T-cell (primary cell): Measurements from ENCODE around the gene B2M. TPM values are rescaled to one million over a fixed set of nuclear protein-coding genes. Genes with fewer than 3 reads are reported as not detected.
A peak's percentile ranks its signal among the peaks of the same experiment; 100 is the strongest.

ENCODE experiments used
- ATAC-seq, 4 experiments: fragments of 200-7000 bp in 3 of 4; fragments of 150-1000 bp in 1 of 4; cut with Tn5 transposase; replicated peaks in 1 of 4; 1 replicate in 3 of 4; 2 replicates in 1 of 4; pipeline ENCODE4 v1.10.0; 2021; ENCODE audit warnings: moderate library complexity in 3 of 4, mild to moderate bottlenecking in 2 of 4, moderate number of reproducible peaks in 1 of 4
- CTCF ChIA-PET, 2 donors: fragments of 300-600 bp; sonication (Branson Sonifier 250); formaldehyde crosslinking; loops; one replicate each; lab custom pipeline; 2022; ENCODE audit warnings: antibody characterized with exemption in 2 of 2; lab: Charles Lee
- POLR2A ChIA-PET, 2 donors: fragments of 300-600 bp; sonication (Branson Sonifier 250); formaldehyde crosslinking; loops; one replicate each; lab custom pipeline; 2022; ENCODE audit warnings: antibody characterized with exemption in 2 of 2; lab: Charles Lee
- DNase-seq, 35 experiments: peaks; one replicate each; pipeline versions ENCODE4 v3.0.0 to v3.0.0-alpha.2; 2013 to 2023
- H3K27ac ChIP-seq: one replicate; pipeline ENCODE4 v1.5.1; 2013; ENCODE audit warnings: low read length
- H3K27me3 ChIP-seq, 2 experiments: replicated peaks in 1 of 2; 1 replicate in 1 of 2; 2 replicates in 1 of 2; pipeline versions ENCODE4 v1.6.1 to v1.7.0; 2013; ENCODE audit warnings: low read length in 1 of 2, mixed read lengths in 1 of 2; ENCODE audit not compliant: control insufficient read depth in 2 of 2, insufficient read depth in 2 of 2; ENCODE audit errors: extremely low read depth in 1 of 2
- H3K36me3 ChIP-seq, 2 donors: 1 replicate in 1 of 2; 2 replicates in 1 of 2; pipeline versions ENCODE4 v1.6.1 to v1.7.0; 2013; ENCODE audit warnings: low read length in 1 of 2; ENCODE audit not compliant: control insufficient read depth in 2 of 2, insufficient read depth in 1 of 2; ENCODE audit errors: extremely low read depth in 1 of 2
- H3K4me1 ChIP-seq, 2 experiments: 1 replicate in 1 of 2; 2 replicates in 1 of 2; pipeline versions ENCODE4 v1.6.1 to v1.7.0; 2013; ENCODE audit warnings: low read length in 2 of 2, mixed read lengths in 1 of 2; ENCODE audit not compliant: insufficient read depth in 2 of 2, control insufficient read depth in 1 of 2; ENCODE audit errors: extremely low read depth in 1 of 2
- H3K4me3 ChIP-seq, 2 donors: 1 replicate in 1 of 2; 2 replicates in 1 of 2; pipeline versions ENCODE4 v1.5.1 to v1.7.0; 2013; ENCODE audit warnings: mild to moderate bottlenecking in 2 of 2, low read length in 1 of 2, moderate library complexity in 1 of 2; ENCODE audit not compliant: control insufficient read depth in 1 of 2; ENCODE audit errors: extremely low read depth in 1 of 2
- H3K9me3 ChIP-seq: 2 replicates; pipeline ENCODE4 v1.7.0; 2013
- H3K27ac Mint-ChIP-seq, 2 donors: one replicate each; pipeline ENCODE4 v1.8.0; 2020 to 2021; ENCODE audit warnings: mild to moderate bottlenecking in 2 of 2, mixed read lengths in 2 of 2
- H3K27me3 Mint-ChIP-seq, 2 donors: one replicate each; pipeline ENCODE4 v1.8.0; 2021 to 2022; ENCODE audit warnings: mixed read lengths in 2 of 2
- H3K36me3 Mint-ChIP-seq: one replicate; pipeline ENCODE4 v1.8.0; 2021; ENCODE audit warnings: mixed read lengths
- H3K4me1 Mint-ChIP-seq, 3 donors: one replicate each; pipeline ENCODE4 v1.8.0; 2020 to 2022; ENCODE audit warnings: mixed read lengths in 3 of 3, mild to moderate bottlenecking in 1 of 3
- H3K4me3 Mint-ChIP-seq, 3 donors: one replicate each; pipeline ENCODE4 v1.8.0; 2020 to 2022; ENCODE audit warnings: mild to moderate bottlenecking in 3 of 3, mixed read lengths in 3 of 3, moderate library complexity in 3 of 3
- H3K9me3 Mint-ChIP-seq, 3 donors: one replicate each; pipeline ENCODE4 v1.8.0; 2020 to 2022; ENCODE audit warnings: mixed read lengths in 3 of 3
- WGBS: methylation state at CpG from one replicate; pipeline ENCODE4 v1.1.5; 2013; ENCODE audit warnings: missing lambda C conversion rate; ENCODE audit not compliant: insufficient coverage; 5-methylcytosine and 5-hydroxymethylcytosine counted together
- total RNA-seq, 35 experiments: library from RNA in 6 of 35; stranded (reverse) in 6 of 35; fragments of 120-200 nt in 1 of 35; gene quantifications; one replicate each; pipeline versions ENCODE4 v1.2.1 to v1.2.4 and lab custom pipeline; 2013 to 2026

B2M gene
- 1,000 to 10,000 TPM; 5,457 to 6,662 (median 6,121) TPM for total RNA-seq
- total RNA-seq (2013) = 15,940 TPM
- total RNA-seq (lab: John Stamatoyannopoulos, UW) = 3,672 to 6,344 (median 4,605) reads per million in 29 experiments

- H3K27ac ChIP-seq = peak within 1 kb of the TSS; percentile 99
- WGBS = under 1% methylated on average over 34 of the region's 37 CpGs
- no peaks in the 10 kb centered on the region for H3K9me3 Mint-ChIP-seq
- H3K4me3 ChIP-seq = peak within 1 kb of the TSS; percentile 89 to 96
- H3K27ac Mint-ChIP-seq = peak within 1 kb of the TSS; percentile 100
- ATAC-seq = peak; percentile 76 to 87 (median 82)
- H3K4me3 Mint-ChIP-seq = peak within 1 kb of the TSS; percentile 95 to 100 (median 98)
- no peaks in the 10 kb centered on the region for H3K27me3 Mint-ChIP-seq
- peaks cover 3 to 50% of the 10 kb centered on the region in 2 donors for H3K36me3 ChIP-seq
- H3K4me1 ChIP-seq = peaks cover 29 to 32% of the 10 kb centered on the region in 2 experiments
- CTCF ChIA-PET = interaction anchor here (0.6 to 10.2 kb wide), 19 partner anchors 10 to 174 kb away, joined by 3 to 160 read pairs (median 4); partner anchors contain the start of genes TRIM69 (in 2 of the 2), EIF3J (in 1 of the 2) and SPG11 (in 1 of the 2)
- H3K9me3 ChIP-seq = no peaks in the 10 kb centered on the region
- POLR2A ChIA-PET = interaction anchor here (0.6 to 10.2 kb wide), 18 partner anchors 10 to 174 kb away, joined by 3 to 289 read pairs (median 8); partner anchors contain the start of genes SPG11 (in 2 of the 2), TRIM69 (in 2 of the 2) and EIF3J (in 1 of the 2)
- H3K27me3 ChIP-seq = no peaks in the 10 kb centered on the region
- peaks cover 44 to 81% (median 45%) of the 10 kb centered on the region in 3 donors for H3K4me1 Mint-ChIP-seq
- peaks cover 61% of the 10 kb centered on the region for H3K36me3 Mint-ChIP-seq
- DNase-seq = peak; percentile 85 to 99 (median 93)
Observed at GRCh38 chr15:44711096-44711742, at the start of gene B2M, which contains the start of gene PATL2. TSS of gene B2M (plus strand) at chr15:44711517. CDS start at chr15:44711547, 30 bp downstream. TSS of gene PATL2 (minus strand) at chr15:44711323. CDS start at chr15:44676490, 34,833 bp downstream.

- DNase-seq (no peak), ATAC-seq (no peak)
- H3K4me1 Mint-ChIP-seq = peaks cover 47 to 58% (median 54%) of the 10 kb centered on the region in 3 donors
- ChIA-PET POLR2A (interaction anchor here (0.6 to 7.4 kb wide), 4 partner anchors 29 to 65 kb away, joined by 3 to 139 read pairs (median 37); partner anchors contain the start of genes B2M (in 2 of the 2) and PATL2 (in 2 of the 2)), CTCF (interaction anchor here in 1 of 2 donors (1.1 to 6.9 kb wide), 5 partner anchors 22 to 75 kb away, joined by 3 to 160 read pairs (median 45); partner anchors contain the start of genes B2M, PATL2 and TRIM69)
- H3K4me3 Mint-ChIP-seq = peak overlapping the region; percentile 44 to 95 (median 93)
- no peaks in the 10 kb centered on the region for H3K27me3 ChIP-seq
- H3K9me3 Mint-ChIP-seq = no peaks in the 10 kb centered on the region
- H3K27ac ChIP-seq = peak overlapping the region; percentile 93
- H3K4me3 ChIP-seq = no peak overlapping the region
- H3K36me3 ChIP-seq = peaks cover 6 to 22% of the 10 kb centered on the region in 2 donors
- peaks cover 19% of the 10 kb centered on the region for H3K36me3 Mint-ChIP-seq
- H3K4me1 ChIP-seq = peaks cover 37 to 38% of the 10 kb centered on the region in 2 experiments
- no peaks in the 10 kb centered on the region for H3K9me3 ChIP-seq
- peak overlapping the region; percentile 76 to 85 for H3K27ac Mint-ChIP-seq
- H3K27me3 Mint-ChIP-seq = no peaks in the 10 kb centered on the region
Observed at GRCh38 chr15:44661576-44661975, 49.7 kb upstream of the B2M start.

GRCh38 chr15:44662478-44663409 is 48.6 kb upstream of the B2M start:
- Histone ChIP-seq H3K4me1 (peaks cover 46 to 48% of the 10 kb centered on the region in 2 experiments), H3K27me3 (no peaks in the 10 kb centered on the region), H3K27ac (peak overlapping the region; percentile 93), H3K36me3 (peaks cover 6 to 16% of the 10 kb centered on the region in 2 donors), H3K4me3 (peak overlapping the region; percentile 86 to 90), H3K9me3 (no peaks in the 10 kb centered on the region)
- ATAC-seq = peak; percentile 74 to 79 (median 76)
- Mint-ChIP-seq H3K4me1 (peaks cover 56 to 61% (median 61%) of the 10 kb centered on the region in 3 donors), H3K27ac (peak overlapping the region; percentile 94 to 96), H3K9me3 (no peaks in the 10 kb centered on the region), H3K4me3 (peak overlapping the region; percentile 90 to 95 (median 93)), H3K27me3 (no peaks in the 10 kb centered on the region), H3K36me3 (peaks cover 13% of the 10 kb centered on the region)
- ChIA-PET POLR2A (interaction anchor here (0.5 to 7.4 kb wide), 18 partner anchors 14 to 538 kb away, joined by 3 to 139 read pairs (median 6); partner anchors contain the start of genes B2M (in 2 of the 2), PATL2 (in 2 of the 2) and TRIM69 (in 2 of the 2)), CTCF (interaction anchor here (0.5 to 6.9 kb wide), 25 partner anchors 10 to 645 kb away, joined by 3 to 160 read pairs (median 5); partner anchors contain the start of genes PATL2 (in 2 of the 2), B2M (in 1 of the 2), EIF3J (in 1 of the 2) and TRIM69 (in 1 of the 2))
- peak; percentile 73 to 91 (median 87) for DNase-seq
- WGBS = 0% methylated on average over 20 of the region's 34 CpGs

GRCh38 chr15:44663410-44664308 is 47.7 kb upstream of the B2M start, which contains the start of gene SPG11:
TSS of gene SPG11 (minus strand) at chr15:44663662. CDS start at chr15:44663647, 15 bp downstream.
- Mint-ChIP-seq H3K27me3 (no peaks in the 10 kb centered on the region), H3K4me3 (peak within 1 kb of the TSS; percentile 90 to 95 (median 93)), H3K36me3 (peaks cover 13% of the 10 kb centered on the region), H3K9me3 (no peaks in the 10 kb centered on the region), H3K4me1 (peaks cover 65 to 70% (median 68%) of the 10 kb centered on the region in 3 donors), H3K27ac (peak within 1 kb of the TSS; percentile 94 to 96)
- Histone ChIP-seq H3K9me3 (no peaks in the 10 kb centered on the region), H3K27me3 (no peaks in the 10 kb centered on the region), H3K4me3 (peak within 1 kb of the TSS; percentile 86 to 90), H3K4me1 (peaks cover 49 to 56% of the 10 kb centered on the region in 2 experiments), H3K27ac (peak within 1 kb of the TSS; percentile 93), H3K36me3 (peaks cover 6 to 12% of the 10 kb centered on the region in 2 donors)
- ATAC-seq = peak; percentile 80 to 86 (median 82)
- CTCF ChIA-PET = interaction anchor here (0.5 to 6.9 kb wide), 38 partner anchors 9 to 127 kb away, joined by 3 to 160 read pairs (median 4); partner anchors contain the start of genes PATL2 (in 2 of the 2), TRIM69 (in 2 of the 2), B2M (in 1 of the 2) and EIF3J (in 1 of the 2)
- POLR2A ChIA-PET = interaction anchor here (0.5 to 7.4 kb wide), 23 partner anchors 8 to 537 kb away, joined by 3 to 139 read pairs (median 5); partner anchors contain the start of genes B2M (in 2 of the 2), PATL2 (in 2 of the 2) and TRIM69 (in 2 of the 2)
- DNase-seq = peak; percentile 91 to 98 (median 95)
- under 1% methylated on average over 51 of the region's 53 CpGs for WGBS
